IPS DF 4.7 (cell line): ENCODE measurements around the gene GLIS1.

Source experiments
- DNase-seq: peaks from one replicate; pipeline ENCODE4 v3.0.0-alpha.2; 2013; ENCODE audit warnings: low spot score; ENCODE audit errors: extremely low read depth

The GLIS1 gene

DNA sequence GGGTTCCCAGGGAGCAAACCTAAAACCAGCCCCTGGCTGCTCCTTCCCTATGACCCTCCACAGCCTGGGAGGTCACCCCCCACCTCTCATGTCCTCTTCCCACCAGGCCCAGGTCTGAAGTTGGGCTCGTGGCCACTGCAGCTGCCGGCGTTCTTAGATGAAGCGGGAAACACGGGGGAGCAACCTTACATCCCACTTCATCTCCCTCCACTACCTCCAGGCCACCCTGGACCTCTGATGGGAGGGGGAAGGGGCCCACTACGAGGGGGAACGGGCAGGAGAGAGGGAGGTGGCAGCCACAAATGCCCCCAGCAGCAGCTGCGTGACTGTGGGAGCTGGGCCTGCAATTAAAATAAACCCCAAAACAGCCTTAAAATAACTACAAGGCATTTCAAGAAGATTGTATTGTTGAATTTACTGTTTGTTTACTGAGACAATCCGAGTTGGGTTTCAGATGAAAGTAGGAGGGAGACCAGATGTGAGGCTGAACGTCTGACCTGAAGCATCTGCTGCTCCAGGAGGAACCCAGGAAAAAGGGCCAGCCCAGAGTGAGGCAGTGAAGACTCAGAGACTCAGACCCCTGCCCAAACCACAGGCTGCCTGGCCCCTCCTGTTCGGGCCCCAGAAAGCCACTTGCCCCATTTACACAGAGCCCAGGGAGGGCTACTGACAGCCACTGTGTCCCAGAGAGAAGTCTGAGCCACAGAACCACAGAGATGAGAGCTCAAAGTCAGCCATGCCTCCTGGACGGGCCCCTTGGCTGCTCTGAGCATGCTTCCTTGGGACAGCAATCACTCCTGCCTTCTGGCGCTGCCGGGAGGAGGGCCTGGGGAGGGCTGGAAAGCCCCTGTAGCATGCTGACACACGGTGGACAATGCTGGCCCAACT, 59.8 kb downstream of the GLIS1 start:
- DNase-seq, result no peak

DNA sequence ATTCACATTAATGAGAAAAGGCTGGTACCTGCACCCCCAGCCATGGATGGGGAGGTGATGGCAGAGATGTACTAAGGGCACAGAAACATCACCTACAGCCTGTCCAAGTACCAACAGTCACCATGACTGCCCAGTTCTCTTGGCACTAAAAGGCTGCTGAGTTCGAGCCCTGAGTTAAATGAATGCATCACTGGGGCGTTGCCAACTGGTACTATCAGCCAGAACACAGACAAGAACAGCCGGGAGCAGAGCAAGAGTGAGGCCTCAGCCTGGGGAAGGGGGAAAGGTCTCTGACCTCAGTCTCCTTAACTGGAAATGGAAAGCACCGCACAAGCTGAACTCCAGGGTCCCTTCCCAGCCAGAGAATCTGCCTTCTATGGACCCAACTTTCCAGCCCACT, 60.5 kb downstream of the GLIS1 start:
- no peak for DNase-seq

DNA sequence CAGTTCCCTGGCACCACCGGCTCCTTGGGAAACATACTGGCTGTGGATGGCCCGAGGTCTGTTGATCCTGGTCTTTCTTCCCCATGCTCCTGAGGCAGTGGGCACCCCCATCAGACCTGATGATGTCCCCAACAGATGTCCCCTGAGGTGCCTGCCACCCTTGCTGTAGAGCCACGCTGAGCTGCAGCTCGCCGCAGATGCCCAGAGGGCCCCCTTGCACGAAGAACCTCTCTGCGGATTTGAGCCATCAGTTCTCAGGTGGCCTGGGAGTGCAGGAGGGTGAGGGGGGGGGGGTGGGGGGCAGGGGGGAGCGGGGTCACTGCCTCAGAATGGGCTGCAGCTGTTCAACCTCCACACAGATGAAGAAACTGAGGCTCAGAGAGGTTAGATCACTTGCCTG, 60.9 kb downstream of the GLIS1 start:
- no peak for DNase-seq

DNA sequence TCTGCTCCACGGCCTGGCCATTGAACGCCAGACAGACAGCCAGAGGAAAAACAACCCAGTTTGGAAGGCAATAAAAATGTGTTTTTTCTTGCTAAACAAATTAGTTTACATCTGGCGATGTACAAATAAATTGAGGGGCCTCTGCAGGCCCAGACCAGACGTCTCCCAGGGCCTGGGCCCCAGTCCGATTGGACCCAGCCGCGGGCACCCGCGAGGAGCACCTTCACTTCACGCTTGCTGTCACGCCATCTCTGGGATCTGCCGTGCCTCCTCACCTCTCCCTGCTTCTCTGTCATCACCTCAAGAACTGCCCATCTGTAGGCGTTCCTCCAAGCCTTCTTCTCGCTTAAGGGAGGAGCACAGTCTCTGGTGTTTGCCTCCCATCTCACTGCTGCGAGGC, 61.5 kb downstream of the GLIS1 start:
- DNase-seq, result no peak

DNA sequence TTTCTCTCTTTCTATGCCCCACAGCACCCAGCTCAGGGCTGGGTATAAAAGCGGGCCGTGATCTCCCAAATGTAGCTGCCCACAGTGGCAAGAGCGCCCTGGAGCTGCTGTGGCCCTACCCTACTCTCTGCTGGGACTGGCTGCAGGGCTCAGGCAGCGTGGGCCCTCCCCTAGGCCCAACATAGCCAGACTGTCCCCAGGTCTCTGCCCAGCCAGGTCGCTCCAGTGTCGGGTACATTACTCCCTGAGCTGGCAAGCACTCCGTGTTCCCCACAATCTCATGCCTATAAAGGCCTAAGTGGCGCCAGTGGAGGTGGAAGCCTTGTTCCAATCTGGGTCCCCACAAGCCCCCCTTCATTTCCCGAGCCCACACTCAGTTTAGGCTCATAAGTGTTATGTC, 66.2 kb downstream of the GLIS1 start:
- no peak for DNase-seq

DNA sequence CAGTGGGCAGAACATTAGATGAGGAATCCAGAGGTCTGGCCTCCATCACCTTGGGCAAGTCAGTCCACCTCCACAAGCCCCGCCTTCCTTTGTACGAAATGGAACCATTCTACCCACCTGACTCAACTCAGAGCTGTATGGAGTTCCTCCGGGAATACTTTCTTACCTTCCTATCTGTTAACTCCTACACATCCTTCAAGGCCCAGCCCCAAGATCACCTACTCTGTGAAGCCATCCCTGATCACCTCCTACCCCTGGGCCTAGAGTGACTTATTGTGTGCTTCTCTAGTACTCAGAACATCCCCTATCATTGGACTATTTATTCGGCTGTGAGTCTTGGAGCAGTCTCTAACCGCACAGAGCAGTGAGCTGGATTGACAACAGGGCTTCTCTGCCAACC, 66.7 kb downstream of the GLIS1 start:
- DNase-seq, result no peak

DNA sequence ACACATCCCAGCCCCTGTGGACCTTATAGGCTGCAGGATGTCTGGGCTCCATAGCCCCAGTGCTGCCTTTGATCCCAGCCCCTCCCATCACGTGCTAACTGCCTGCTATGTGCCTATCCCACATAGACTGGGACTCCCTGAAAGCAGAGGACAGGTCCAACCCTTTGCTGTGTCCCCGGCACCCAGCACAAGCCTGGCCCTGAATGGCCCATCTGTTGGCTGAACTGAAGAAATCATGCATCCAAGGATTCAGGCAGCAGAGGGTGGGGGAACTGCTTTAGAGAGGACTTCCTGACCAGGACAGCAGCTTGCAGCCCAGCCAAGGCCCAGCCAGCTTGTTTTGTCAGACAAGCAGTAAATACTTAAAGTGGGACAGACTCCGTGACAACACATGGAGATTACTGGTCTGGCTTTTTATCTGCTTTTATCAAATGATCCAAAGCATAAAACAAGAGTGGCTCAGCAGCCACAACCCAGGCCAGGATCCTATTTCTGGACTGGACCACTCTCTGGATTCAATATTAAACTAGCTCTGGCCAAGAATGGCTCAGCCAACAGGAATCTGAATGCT, 69.3 kb downstream of the GLIS1 start:
- no peak for DNase-seq

DNA sequence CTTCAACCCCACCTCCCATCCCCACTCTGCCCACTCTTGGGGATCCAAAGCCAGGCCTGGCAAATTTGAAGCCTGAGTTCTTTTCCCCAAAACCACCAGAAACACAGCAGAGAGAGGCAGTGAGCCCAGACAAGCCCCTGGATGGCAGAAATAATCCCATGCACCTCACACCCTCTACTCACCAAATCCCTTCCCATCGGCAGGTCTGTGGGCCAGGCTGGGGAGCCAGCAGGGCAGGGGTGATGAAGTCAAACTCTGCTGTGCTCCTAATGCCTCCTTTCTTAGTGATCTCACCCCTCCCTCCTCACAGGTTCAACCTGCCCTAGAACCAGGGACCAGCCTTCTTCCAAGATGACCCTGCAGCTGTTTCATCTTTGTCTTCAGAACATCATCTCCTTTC, 72.4 kb downstream of the GLIS1 start:
- DNase-seq, result no peak

DNA sequence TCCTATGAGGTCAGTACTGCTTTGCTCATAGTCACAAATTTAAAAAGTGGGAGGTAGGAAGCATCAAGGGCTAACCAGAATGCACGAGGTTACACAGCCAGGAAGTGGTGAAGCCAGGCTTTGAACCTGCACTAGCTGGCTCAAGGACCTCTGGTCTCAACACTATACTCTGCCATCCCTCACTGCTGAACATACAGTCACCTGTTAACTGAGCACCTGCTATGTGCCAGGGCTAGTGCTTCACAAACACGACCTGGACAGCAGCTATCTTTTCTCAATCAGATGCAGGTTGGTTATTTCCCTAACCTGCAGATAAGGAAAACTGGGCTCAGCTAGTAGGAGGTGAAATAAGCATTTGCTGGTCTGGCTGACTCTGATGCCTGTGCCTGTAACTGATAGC, 73.0 kb downstream of the GLIS1 start:
- no peak for DNase-seq

DNA sequence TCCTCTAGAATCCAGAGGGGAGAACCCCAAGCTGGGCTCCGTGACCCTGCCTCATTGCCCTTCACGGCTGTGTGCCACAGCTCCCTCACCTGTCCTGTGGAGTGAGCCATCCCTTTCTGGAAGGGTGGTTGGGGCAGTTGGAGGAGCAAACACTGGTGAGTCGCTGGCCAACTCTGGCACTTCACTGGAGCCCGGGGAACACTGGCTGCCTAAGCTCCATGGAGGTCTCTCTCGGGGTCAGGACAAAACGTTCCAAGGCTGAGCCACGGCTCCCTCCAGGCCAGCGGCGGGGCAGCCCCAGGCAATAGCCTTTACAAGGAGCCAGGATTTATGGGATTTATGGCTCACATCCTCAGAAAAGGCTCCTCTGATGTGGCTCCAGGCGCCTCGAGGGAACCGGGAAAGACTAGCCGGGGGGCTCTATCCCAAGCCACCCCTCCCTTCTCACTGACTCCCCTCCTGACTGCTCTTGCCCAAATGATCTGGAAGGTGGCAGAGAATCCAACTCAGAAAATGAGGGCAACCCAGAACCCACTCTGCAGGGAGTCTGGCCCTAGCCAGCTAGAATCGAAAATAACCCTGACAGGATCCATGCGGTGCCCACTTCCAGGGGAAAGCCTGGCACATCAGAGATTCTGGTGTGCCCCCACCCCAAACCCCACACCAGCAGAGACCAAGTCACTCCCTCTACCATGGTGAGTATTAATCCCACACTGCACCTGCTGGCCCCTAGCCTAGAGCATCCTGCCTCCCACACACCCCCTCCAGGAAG, 75.2 kb downstream of the GLIS1 start:
- DNase-seq, result no peak

DNA sequence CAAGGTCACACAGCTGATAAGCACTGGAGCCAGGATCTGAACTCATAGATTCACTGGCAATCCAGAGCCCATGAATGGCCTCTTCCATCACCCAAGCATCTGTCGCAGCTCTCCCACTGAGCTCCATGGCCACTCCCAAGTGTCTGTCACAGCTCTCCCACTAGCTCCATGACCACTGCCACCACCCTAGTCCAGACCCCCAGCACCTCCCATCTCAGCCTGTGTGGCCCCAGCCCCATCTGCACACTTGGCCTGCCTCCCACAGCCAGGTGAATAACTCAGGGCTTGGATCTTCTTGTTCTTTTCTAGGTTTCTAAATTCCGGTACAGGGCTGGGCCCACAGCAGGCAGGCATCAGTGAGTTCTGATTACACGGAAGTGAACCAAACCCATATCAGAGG, 76.0 kb downstream of the GLIS1 start:
- DNase-seq, result no peak

DNA sequence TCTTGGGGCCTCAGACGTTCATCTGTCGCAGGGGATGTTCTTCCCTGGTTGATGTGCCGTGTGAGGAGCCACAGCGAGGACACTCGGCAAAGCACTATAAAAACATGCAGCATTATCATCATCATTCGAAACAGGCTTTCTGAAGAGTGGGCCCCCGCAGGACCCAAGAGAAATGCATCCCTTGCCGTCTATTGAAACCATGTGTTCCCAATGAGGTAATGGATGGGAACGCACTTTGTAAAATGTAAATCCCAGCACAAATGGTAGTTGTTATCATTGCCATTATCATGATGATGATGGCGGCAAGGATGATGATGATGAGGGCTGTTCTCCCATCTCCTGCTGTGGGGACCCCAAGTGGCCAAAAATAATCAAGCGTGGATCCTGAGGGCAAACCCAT, 76.8 kb downstream of the GLIS1 start:
- no peak for DNase-seq

DNA sequence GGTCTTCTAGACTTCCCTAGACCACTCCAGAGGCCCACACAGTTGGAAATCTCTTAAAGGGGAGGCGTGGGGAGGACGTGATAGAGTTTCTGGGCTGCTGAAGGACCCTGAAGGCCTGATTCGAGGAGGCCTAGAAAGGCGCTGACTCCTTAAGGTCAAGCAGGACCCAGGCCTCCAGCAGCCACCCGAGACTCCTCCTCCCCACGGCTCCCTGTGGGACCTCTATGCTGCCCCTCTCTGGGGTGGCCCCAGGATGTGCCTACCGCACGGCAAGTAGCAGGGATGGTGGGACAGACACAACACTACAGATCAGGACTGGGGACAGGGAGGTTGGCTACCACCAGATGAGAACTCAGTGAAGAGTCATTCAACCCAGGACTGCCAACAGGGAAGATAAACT, 77.5 kb downstream of the GLIS1 start:
- DNase-seq, result no peak

DNA sequence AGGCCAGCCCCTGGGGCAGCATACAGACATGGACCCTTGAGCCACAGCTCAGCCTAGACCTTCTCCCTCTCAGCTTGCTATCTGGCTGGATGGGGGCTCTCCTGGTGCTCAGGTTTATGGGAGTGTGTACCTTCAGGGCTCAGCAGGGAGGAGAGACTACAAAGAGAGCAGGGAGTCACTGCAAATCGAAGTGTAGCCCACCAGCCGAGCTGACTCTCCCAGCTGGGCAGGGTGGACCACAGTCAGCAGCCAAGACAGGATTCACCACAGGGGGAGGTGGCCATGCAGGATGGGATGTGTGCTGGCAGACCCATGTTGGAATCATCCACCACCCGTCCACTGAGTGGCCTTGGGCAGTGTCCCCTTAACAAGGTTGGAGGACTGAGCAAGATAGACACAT, 78.3 kb downstream of the GLIS1 start:
- no peak for DNase-seq

DNA sequence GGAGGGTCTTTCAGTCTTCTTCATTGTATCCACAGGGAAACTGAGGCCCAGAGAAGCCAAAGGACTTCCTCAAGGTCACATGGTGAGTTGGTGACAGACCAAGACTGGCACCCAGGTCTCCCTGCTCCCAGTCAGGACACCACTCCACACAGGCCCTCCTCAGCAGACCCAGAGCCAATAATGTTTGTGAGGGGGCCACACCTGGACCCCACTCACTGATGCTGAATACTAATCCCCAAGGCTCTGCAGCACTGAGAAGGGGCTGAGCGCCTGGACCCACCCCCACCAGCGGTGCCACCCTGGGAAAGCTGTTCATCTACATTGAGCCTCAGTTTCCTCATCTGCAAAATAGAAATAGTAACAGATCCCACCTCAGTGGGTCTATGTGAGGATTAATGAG, 79.5 kb downstream of the GLIS1 start:
- DNase-seq, result no peak

DNA sequence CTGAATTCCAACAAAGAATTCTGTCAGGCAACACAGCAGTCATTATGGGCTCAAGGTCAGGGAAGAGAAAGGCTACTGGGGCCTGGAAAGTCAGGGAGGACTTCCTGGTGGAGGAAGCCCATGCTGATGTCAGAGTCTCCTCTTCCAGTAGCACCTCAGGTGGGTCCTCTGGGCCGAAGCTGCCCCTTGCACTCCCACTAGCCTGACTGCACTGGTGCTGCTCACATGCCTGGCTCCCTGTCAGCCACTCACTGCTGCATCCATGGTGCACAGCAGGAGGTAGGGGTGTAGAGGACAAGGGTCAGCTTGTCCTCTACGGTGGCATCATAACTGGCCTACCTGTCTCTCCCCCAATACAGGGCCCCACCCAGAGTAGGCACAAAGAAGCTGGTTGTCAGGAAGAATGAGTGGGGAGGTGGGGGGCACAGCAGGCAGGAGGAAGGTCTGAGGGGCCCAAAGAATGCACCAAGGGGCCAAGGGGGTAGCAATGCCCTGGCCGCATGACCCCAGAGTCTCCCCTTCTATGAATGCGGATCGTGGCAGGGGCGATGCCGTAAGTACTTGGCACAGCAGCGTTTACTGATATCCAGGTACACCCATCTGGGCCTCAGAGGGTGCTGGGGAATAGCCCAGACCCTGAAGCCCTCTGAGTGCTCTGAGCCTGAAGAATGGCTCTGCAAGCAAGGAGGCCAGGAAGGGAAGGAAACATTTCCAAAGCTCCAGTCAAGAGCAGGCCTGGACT, 80.3 kb downstream of the GLIS1 start:
- no peak for DNase-seq

DNA sequence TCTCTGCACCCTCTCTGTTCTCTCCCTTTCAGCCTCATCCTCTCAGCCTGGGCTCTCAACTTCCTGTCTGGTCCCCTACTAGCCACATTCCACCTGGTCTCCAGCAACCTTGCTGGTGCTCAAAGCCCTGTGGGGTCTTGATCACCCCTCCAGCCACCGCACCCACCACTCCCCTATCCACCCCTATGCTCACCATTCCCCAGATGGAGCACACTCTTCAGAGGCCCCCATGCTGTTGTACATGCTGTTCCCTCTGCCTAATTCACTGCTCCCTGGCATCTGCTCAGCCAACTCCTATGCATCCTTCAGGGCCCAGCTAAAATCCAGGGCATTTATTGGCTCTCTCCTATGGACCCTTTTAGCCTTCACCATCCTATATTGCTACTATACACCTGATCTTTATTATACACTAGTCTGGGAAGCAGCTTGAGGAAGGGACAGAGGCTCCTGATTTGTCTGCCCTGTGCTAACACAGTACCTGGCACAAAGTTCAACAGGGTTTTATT, 81.0 kb downstream of the GLIS1 start:
- DNase-seq, result no peak

DNA sequence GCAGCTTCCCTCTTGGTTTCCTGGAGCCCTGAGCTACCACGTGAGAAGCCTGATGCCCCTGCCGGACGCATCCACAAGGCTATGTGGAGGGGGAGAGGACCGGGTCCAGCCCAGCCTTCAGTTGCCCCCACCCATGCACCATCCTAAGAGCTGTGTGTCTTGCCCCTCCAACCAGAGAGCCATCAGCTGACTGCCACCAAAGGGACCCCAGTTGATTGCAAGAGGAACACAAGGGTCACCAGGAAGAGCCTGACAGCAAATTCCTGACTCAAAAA, 81.5 kb downstream of the GLIS1 start:
- no peak for DNase-seq

DNA sequence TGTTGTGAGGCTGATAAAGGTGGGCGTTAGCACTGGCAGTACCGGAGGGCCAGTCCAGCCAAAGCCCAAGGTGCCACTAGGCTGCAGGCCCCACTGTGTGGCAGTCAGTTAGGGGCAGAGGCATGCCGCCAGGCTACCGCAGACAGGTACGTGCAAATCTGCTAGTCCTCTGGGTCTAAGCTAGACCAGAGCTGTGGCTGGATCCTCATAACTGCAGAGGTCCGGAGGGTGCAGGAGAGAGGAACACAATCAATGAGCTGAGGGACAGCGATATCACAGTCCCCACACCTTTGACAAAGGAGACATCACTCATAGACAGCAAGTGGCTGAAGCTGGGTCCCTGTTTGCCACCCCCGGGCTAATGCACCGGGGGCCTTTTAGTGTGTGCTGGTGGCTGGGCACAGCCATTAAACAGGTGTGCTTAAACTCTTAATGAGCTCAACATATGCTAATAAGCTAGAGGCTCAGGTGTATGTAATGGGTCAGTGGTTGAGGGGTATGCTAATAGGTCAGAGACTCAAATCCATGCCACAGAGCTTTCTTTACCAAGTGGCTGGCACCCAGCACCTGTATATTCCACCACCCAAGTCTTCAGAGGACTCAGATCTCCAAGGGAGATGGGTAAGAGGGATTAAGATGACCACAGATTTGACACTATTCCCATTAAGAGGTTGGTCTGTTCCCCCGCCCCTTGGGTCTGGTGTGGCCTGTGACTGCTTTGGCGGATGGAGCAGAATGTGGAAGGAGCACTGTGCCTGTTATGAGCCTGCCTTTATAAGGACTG, 82.0 kb downstream of the GLIS1 start:
- DNase-seq, result no peak

DNA sequence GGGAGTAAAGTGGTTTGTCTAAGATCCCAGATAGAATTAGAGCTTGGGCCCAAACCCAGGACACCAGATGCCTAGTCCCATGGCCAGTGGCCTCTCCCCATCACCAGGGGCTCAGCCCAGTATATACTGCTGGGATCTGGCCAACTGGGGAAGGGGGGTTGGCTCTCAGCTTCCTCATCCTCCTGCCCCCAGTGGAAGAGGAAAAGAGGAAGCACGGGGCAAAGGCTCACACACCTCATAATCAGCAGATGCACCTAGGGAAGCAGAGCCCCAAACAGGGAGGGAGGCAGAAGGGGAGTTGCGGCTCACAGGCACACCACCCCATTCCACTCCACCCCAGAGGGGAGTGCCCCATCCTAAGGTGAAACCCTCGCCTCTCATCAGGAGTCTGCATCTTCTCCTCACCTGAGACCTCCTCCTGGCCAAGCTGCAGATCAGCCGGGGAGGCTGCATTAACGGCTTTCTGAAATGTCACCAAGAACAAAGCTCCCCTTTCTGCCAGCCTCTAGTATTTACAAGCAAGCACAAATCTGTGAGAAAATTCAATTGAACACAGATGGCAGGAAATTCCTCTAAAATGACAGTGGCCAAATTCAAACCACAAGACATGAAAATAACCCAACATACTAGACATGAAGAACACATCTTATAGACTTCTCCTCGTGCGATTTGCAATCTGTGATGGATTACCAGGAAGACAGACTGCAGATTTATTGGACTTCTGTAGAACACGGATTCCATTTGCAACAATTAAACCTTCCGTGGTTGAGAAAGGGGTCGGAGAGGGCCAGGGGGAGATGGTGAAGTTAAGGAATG, 82.8 kb downstream of the GLIS1 start:
- DNase-seq, result no peak
